ENCODE results near the gene STK16. TPM values are rescaled to one million over a fixed set of nuclear protein-coding genes. Genes with fewer than 3 reads are reported as not detected.

Gene STK16
- 14.2 and 20.8 TPM in 2 replicates for total RNA-seq

DNA sequence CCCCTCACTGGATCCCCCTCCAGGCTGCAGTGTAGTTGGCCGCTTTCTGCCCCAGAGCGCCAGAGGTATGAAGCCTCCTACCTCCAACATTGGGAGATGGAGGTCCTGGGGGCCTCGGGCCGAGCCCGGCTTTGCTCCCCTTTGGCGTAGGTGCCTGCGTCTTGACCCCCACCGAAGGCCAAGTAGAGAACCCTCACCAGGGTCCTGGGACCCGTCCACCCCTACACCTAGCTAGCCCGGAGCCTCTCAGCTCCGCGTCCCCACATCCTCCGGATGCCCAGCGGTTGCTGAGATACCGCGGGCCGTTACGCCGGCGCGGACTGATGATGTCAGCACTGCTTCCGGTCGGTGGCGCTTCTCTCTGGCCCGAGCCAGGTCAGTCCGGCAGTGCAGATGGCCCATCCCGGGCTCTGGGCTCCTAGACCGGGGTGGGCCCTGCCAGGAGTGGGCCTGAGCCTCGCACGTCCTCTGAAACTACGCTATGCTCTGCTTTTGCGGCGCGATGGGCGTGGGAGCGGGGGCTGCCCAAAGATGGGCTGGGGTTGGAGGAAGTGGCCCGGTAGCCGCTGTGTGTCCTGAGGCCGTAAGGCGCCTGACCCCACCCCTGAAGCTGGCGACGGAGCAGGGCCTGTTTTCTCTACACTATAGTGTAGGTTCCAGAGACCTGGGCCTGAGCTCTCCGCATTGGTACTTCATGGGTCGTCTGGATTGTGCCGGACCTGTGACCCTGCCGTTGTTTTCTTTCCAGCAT lies at the start of gene STK16, which contains the start of gene GLB1L:
STK16 (plus strand) TSS at position 332 of the 751 bp plus-strand sequence. CDS start 521 bp downstream, outside the sequence.
GLB1L (minus strand) TSS at position 297 of the 751 bp plus-strand sequence. CDS start 1,871 bp downstream, outside the sequence.

GRCh38 chr2:219206328-219207133 lies 38.7 kb upstream of the STK16 start, which contains the start of gene ZFAND2B:
TSS of gene ZFAND2B (plus strand) at chr2:219206782. CDS start at chr2:219206988, 206 bp downstream.

DNA sequence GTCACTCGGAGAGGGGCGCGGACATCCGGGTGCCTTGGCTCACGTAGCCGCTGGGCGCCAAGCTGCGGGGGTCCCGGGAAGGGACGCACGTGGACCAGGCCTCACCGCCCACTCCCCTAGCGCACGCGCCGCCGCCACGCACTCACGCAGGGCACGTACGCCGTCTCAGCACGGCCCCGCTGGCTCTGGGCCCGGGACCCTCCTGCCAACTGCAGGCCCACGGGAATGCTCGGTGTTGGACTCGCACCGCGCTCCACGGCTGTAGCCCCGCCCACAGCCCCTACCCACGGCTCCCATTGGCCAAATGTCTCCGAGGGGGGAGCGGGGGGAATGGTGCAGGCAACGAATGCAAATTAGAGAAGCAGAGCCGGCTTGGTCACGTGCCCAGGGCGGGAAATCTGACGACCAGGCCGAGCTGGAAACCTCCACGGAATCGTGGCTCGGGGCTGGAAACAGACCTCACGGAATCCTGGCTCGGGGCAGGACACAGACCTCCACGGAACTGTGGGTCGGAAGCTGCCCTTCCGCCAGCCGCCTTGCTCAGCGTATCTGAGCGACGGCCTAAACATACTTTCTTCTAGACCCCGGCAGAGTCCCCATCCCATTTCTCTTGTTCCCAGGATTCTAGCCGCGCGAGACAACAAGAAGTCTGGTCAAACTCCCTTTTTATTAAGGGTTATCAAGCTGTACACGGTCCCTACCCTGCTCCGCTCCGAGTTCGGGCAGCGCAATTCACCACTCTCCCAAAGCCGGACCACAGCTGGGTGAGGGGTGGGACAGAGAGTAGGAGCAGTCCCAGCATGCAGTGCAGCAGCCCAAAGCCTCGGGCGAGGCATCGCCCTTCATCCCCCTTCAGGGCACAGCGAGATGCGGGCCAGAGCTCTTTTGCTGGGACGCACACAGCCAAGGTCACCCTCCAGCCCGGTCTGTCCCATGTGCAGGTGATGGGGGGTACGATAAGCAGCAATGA lies 26.3 kb upstream of the STK16 start, which contains the start of gene ABCB6:
ABCB6 (minus strand) TSS at position 227 of the 970 bp plus-strand sequence. CDS start 285 bp downstream, outside the sequence.

DNA sequence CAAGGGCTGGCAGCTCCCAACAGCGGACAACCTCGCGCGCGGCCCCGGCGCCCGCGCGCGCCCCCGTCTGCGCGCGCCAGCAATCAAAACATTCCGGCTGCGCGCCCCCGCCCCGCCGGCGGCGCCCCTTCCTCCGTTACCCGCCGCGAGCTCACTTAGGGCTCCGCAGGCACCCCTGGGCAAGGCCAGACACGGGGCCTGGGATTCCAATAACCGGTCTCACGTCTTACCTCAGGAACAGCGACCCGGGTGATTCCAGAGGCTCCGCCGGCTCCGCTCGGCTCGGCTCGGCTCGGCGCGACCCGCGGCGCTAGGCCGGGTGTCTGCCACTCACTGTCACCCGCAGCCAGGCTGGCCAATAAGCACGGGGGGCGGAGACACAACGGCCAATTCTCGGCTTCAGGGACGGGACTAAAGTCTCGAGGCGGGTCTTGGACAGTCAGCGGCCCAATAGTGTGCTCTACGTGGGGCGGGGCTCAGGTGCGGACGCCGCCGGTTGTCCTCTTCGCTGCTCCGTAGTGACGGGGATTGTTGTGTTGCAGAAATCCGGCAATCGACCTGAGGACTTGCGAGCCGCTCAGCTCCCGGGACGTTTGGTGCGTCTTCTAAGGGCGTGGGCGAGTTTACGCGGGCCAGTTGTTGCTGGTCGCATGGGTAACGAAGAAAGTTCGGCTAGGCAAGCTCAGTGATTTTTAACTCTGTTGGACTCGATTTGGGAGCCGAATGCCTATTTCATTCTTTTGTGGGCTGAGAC lies 15.8 kb upstream of the STK16 start, which contains the start of the genes ANKZF1 and ATG9A:
ANKZF1 (plus strand) TSS at position 502 of the 754 bp plus-strand sequence. CDS start 452 bp downstream, outside the sequence.
ATG9A (minus strand) TSS at position 332 of the 754 bp plus-strand sequence. CDS start 1,612 bp downstream, outside the sequence.

GRCh38 chr2:219252900-219253752 lies 7.8 kb downstream of the STK16 start, which contains the start of gene TUBA4B:
TSS of gene TUBA4B (plus strand) at chr2:219253243. CDS start at chr2:219253408, 165 bp downstream.

GRCh38 chr2:219253753-219254589 lies 8.7 kb downstream of the STK16 start, which contains the start of gene TUBA4A:
TSS of gene TUBA4A (minus strand) at chr2:219253918. CDS start at chr2:219253858, 60 bp downstream.

GRCh38 chr2:219279151-219279915 lies 34.1 kb downstream of the STK16 start, which contains the start of gene DNAJB2:
TSS of gene DNAJB2 (plus strand) at chr2:219279366. CDS start at chr2:219279834, 468 bp downstream.

Other genes starting within 250 kb of the STK16 start
- gene CFAP65, start 204.0 kb upstream of the STK16 start, total RNA-seq: not detected in 2 replicates
- gene IHH, start 184.6 kb upstream of the STK16 start, total RNA-seq: 0.32 TPM in 1 of 2 replicates, not detected in the other
- gene NHEJ1, start 84.7 kb upstream of the STK16 start, total RNA-seq: 17.2 and 22.2 TPM in 2 replicates
- 1.4 TPM in 1 of 2 replicates, not detected in the other for gene SLC23A3, start 75.5 kb upstream of the STK16 start, total RNA-seq
- 16.9 and 26.8 TPM in 2 replicates for gene CNPPD1, start 68.6 kb upstream of the STK16 start, total RNA-seq
- gene RETREG2, start 67.2 kb upstream of the STK16 start, total RNA-seq: 43.0 and 46.3 TPM in 2 replicates
- gene ZFAND2B, start 38.7 kb upstream of the STK16 start, total RNA-seq: 24.8 and 33.4 TPM in 2 replicates
- gene ABCB6, start 26.5 kb upstream of the STK16 start, total RNA-seq: 17.2 and 17.9 TPM in 2 replicates
- gene ATG9A, start 15.8 kb upstream of the STK16 start, total RNA-seq: 52.5 and 113 TPM in 2 replicates
- gene ANKZF1, start 15.7 kb upstream of the STK16 start, total RNA-seq: 21.9 and 33.2 TPM in 2 replicates
- 10.1 and 11.8 TPM in 2 replicates for gene GLB1L, start within 50 bp of the STK16 start, total RNA-seq
- gene TUBA4B, start 7.8 kb downstream of the STK16 start, total RNA-seq: not detected in 2 replicates
- gene TUBA4A, start 8.4 kb downstream of the STK16 start, total RNA-seq: 15.6 and 16.3 TPM in 2 replicates
- gene DNAJB2, start 33.9 kb downstream of the STK16 start, total RNA-seq: 12.0 and 32.1 TPM in 2 replicates
- gene PTPRN, start 63.9 kb downstream of the STK16 start, total RNA-seq: 22.6 and 64.0 TPM in 2 replicates
- not detected in 2 replicates for gene RESP18, start 87.3 kb downstream of the STK16 start, total RNA-seq
- 48.9 and 119 TPM in 2 replicates for gene DNPEP, start 142.4 kb downstream of the STK16 start, total RNA-seq
- gene DES, start 172.9 kb downstream of the STK16 start, total RNA-seq: under 0.01 and 20.4 TPM in 2 replicates
- gene SPEG, start 189.4 kb downstream of the STK16 start, total RNA-seq: 8.5 and 11.7 TPM in 2 replicates